K562 (cell line): Measurements from ENCODE around the gene C10orf90. TPM values are rescaled to one million over a fixed set of nuclear protein-coding genes. Genes with fewer than 3 reads are reported as not detected.
A peak's percentile ranks its signal among the peaks of the same experiment; 100 is the strongest.

Source experiments
- ATAC-seq: fragments of 200-7000 bp; cut with Tn5 transposase; 3 replicates; pipeline ENCODE4 v1.9.1; 2020; ENCODE audit warnings: moderate library complexity
- BruUV-seq: library from RNA; stranded (reverse); fragments of 400-500 nt; replicated peaks from 2 replicates; lab custom pipeline; 2021; lab: Mats Ljungman, UMichigan
- CTCF ChIA-PET: fragments of 300-600 bp; formaldehyde crosslinking; extraction: SDS; loops from one replicate; lab custom pipeline; 2021; ENCODE audit warnings: low intra/inter-chr PET ratio; lab: Yijun Ruan, JAX
- POLR2A ChIA-PET: fragments of 300-600, 350-650 bp; sonication (Branson Sonifier 250); formaldehyde crosslinking; extraction: SDS; loops from one replicate; lab custom pipeline; 2021; ENCODE audit warnings: antibody characterized with exemption, inconsistent platforms; lab: Yijun Ruan, JAX
- DNase-seq, 4 experiments: peaks; one replicate each; pipeline versions ENCODE4 v3.0.0 to v3.0.0-alpha.2; 2011 to 2018; ENCODE audit warnings: low spot score in 3 of 4, mixed read lengths in 3 of 4; ENCODE audit errors: extremely low read depth in 1 of 4
- FAIRE-seq: peaks from 2 replicates; lab custom pipeline; 2011; peaks lifted over from hg19 to GRCh38; lab: Jason Lieb, UNC
- H2AFZ ChIP-seq: 2 replicates; pipeline ENCODE4 v1.6.0; 2011; ENCODE audit warnings: low read depth, low read length, control low read depth, inconsistent platforms
- H3K27ac ChIP-seq: fragments of 200-600 bp; 3 replicates; pipeline ENCODE4 v1.8.0; 2011; ENCODE audit warnings: low read depth, mild to moderate bottlenecking, control low read depth, inconsistent platforms, low read length, moderate library complexity, mixed read lengths; ENCODE audit errors: extremely low read depth
- H3K27me3 ChIP-seq, 2 experiments: fragments of 300-600 bp in 1 of 2; 2 replicates in 1 of 2; 3 replicates in 1 of 2; pipeline versions ENCODE4 v1.6.0 to v1.8.0; 2011; ENCODE audit warnings: inconsistent platforms in 2 of 2, low read length in 2 of 2, mild to moderate bottlenecking in 1 of 2, mixed read lengths in 1 of 2, moderate library complexity in 1 of 2; ENCODE audit not compliant: control insufficient read depth in 2 of 2, insufficient read depth in 2 of 2
- H3K36me3 ChIP-seq: fragments of 300-600 bp; 3 replicates; pipeline ENCODE4 v1.8.0; 2011; ENCODE audit warnings: mild to moderate bottlenecking, low read length, inconsistent platforms; ENCODE audit not compliant: control insufficient read depth, insufficient read depth
- H3K4me1 ChIP-seq, 2 experiments: fragments of 200-600 bp in 1 of 2; replicated peaks in 1 of 2; 2 replicates in 1 of 2; 3 replicates in 1 of 2; pipeline versions ENCODE4 v1.5.1 to v1.8.0; 2011; ENCODE audit warnings: inconsistent platforms in 2 of 2, low read length in 2 of 2, mild to moderate bottlenecking in 1 of 2, mixed read lengths in 1 of 2, moderate library complexity in 1 of 2; ENCODE audit not compliant: control insufficient read depth in 2 of 2, insufficient read depth in 2 of 2
- H3K4me2 ChIP-seq: 2 replicates; pipeline ENCODE4 v1.6.1; 2011; ENCODE audit warnings: low read length, control low read depth, inconsistent platforms, mixed read lengths; ENCODE audit not compliant: insufficient read depth
- H3K4me3 ChIP-seq: fragments of 200-600 bp; sonication (generic), shearing (Covaris generic); 2 replicates; pipeline ENCODE4 v1.5.1; 2016; ENCODE audit warnings: control low read depth, inconsistent platforms
- H3K79me2 ChIP-seq: fragments of 200-600 bp; 3 replicates; pipeline ENCODE4 v1.8.0; 2011; ENCODE audit warnings: low read length, inconsistent platforms; ENCODE audit not compliant: control insufficient read depth, insufficient read depth
- H3K9ac ChIP-seq, 2 experiments: 2 replicates each; pipeline versions ENCODE4 v1.6.0 to v1.6.1; 2011; ENCODE audit warnings: low read depth in 2 of 2, low read length in 2 of 2, control low read depth in 1 of 2, inconsistent platforms in 1 of 2, mild to moderate bottlenecking in 1 of 2, mixed read lengths in 1 of 2; ENCODE audit not compliant: insufficient read depth in 1 of 2
- H3K9me1 ChIP-seq: one replicate; pipeline ENCODE4 v1.6.0; 2011; ENCODE audit warnings: inconsistent platforms, mild to moderate bottlenecking, low read length, moderate library complexity; ENCODE audit not compliant: control insufficient read depth, insufficient read depth
- H3K9me3 ChIP-seq: replicated peaks from 2 replicates; pipeline ENCODE4 v1.5.1; 2011; ENCODE audit warnings: low read depth, low read length, inconsistent platforms; ENCODE audit not compliant: control insufficient read depth, insufficient read depth
- H4K20me1 ChIP-seq: replicated peaks from 2 replicates; pipeline ENCODE4 v1.6.1; 2011; ENCODE audit warnings: low read length, inconsistent platforms, mixed read lengths; ENCODE audit not compliant: control insufficient read depth, insufficient read depth
- CTBP1 ChIP-seq: fragments of 450-650 bp; IDR thresholded peaks from 2 replicates; pipeline ENCODE4 v1.6.1; 2016; ENCODE audit warnings: borderline replicate concordance
- HBP1 ChIP-seq: fragments of 450-650 bp; formaldehyde crosslinking; IDR thresholded peaks from 2 replicates; pipeline ENCODE4 v1.4.0; 2022; ENCODE audit warnings: missing genetic modification characterization
- MITF ChIP-seq: IDR thresholded peaks from 2 replicates; pipeline ENCODE4 v1.6.1; 2014; ENCODE audit warnings: antibody characterized with exemption
- MNT ChIP-seq, 2 experiments: fragments of 450-650 bp; conservative IDR thresholded peaks; 2 replicates each; pipeline ENCODE4 v1.6.1; 2017; ENCODE audit warnings: mild to moderate bottlenecking in 2 of 2, moderate library complexity in 2 of 2
- NFIC ChIP-seq: fragments of 450-650 bp; IDR thresholded peaks from 2 replicates; pipeline ENCODE4 v1.6.1; 2017; ENCODE audit warnings: mild to moderate bottlenecking, inconsistent platforms
- RUNX1 ChIP-seq: sonication (generic); IDR thresholded peaks from 2 replicates; pipeline ENCODE4 v1.6.1; 2016; ENCODE audit warnings: antibody characterized with exemption, low read depth
- SREBF2 ChIP-seq: sonication (generic); formaldehyde crosslinking; IDR thresholded peaks from 2 replicates; pipeline ENCODE4 v1.4.0; 2020; ENCODE audit warnings: mild to moderate bottlenecking, missing genetic modification reagents
- STAT5A ChIP-seq: IDR thresholded peaks from 2 replicates; pipeline ENCODE4 v1.6.1; 2012; ENCODE audit warnings: low read length, inconsistent platforms, borderline replicate concordance
- THRA ChIP-seq: fragments of 450-650 bp; IDR thresholded peaks from 2 replicates; pipeline ENCODE4 v1.6.1; 2017; ENCODE audit warnings: mild to moderate bottlenecking, moderate library complexity
- ZNF239 ChIP-seq: fragments of 250-450 bp; sonication (Bioruptor Pico); IDR thresholded peaks from 2 replicates; pipeline ENCODE4 v1.4.0; 2020; ENCODE audit warnings: mild to moderate bottlenecking
- ZNF431 ChIP-seq: sonication (generic); formaldehyde crosslinking; IDR thresholded peaks from 2 replicates; pipeline ENCODE4 v1.8.0; 2022; ENCODE audit warnings: mild to moderate bottlenecking, missing genetic modification reagents
- WGBS: fragments of 100-300 bp; shearing (Covaris generic); methylation state at CpG from one replicate; pipeline ENCODE4 v1.1.6; 2016; ENCODE audit warnings: low coverage, mixed read lengths; ENCODE audit not compliant: insufficient coverage; ENCODE audit errors: missing lambda C conversion rate; 5-methylcytosine and 5-hydroxymethylcytosine counted together
- in situ Hi-C: fragments of 300-500 bp; cut with MboI; formaldehyde crosslinking; loops from 4 replicates; pipeline ENCODE4 v1.15.0; 2018; ENCODE audit warnings: inconsistent platforms, mixed read lengths
- intact Hi-C: fragments of 100-400 bp; cut with micrococcal nuclease; formaldehyde crosslinking; loops from 2 replicates; pipeline ENCODE4 v1.14.2; 2022
- polyA plus RNA-seq, 8 experiments: library from polyadenylated mRNA; depleted of rRNA in 4 of 8; stranded (reverse) in 5 of 8; unstranded in 3 of 8; fragments of >200 nt; fragmentation: Nextera tagmentation in 2 of 8; fragmentation: Illumina TruSeq in 1 of 8; extraction: Ambion mirVana in 2 of 8; extraction: Trizol in 1 of 8; gene quantifications; 2 replicates each; pipeline versions ENCODE4 v1.2.1 to v1.2.3, GENCODE V29; 2011 to 2014; ENCODE audit warnings: inconsistent platforms in 1 of 8, missing spikeins in 1 of 8
- total RNA-seq, 7 experiments: library from RNA; depleted of rRNA in 6 of 7; stranded (reverse); fragments of >200 nt in 6 of 7; fragmentation: Illumina TruSeq in 2 of 7; extraction: Trizol in 2 of 7; gene quantifications; 2 replicates each; pipeline versions ENCODE4 v1.2.1 to v1.2.3, GENCODE V29; 2011 to 2021; ENCODE audit warnings: low replicate concordance in 1 of 7

C10orf90 gene
- total and polyA plus RNA-seq, 9 of the 15 experiments (the other 6 are each of a cell fraction or from before 2014, with no cell fraction given): not detected

- WGBS: 8% methylated on average over 2 of the region's 2 CpGs
- Histone ChIP-seq H2AFZ (no peak overlapping the region), H3K9me3 (no peaks in the 10 kb centered on the region), H3K36me3 (no peaks in the 10 kb centered on the region), H3K79me2 (no peaks in the 10 kb centered on the region), H3K27me3 (no peaks in the 10 kb centered on the region), H4K20me1 (no peaks in the 10 kb centered on the region), H3K9ac (no peak overlapping the region), H3K4me1 (no peaks in the 10 kb centered on the region), H3K9me1 (no peaks in the 10 kb centered on the region), H3K4me3 (no peak overlapping the region), H3K4me2 (no peak overlapping the region), H3K27ac (no peak overlapping the region)
- no peak for ATAC-seq
- intact Hi-C loops (no loop called here), in situ Hi-C loops (no loop called here)
- CTCF ChIA-PET: no interaction called here
- FAIRE-seq: no peak
- TF ChIP-seq MNT (conservative IDR thresholded peaks at IDR 0.05): no peak
- TF ChIP-seq NFIC: peak; percentile 74
- TF ChIP-seq ZNF239 (CRISPR knock-in tag): no peak
- no peak for TF ChIP-seq STAT5A
- DNase-seq: no peak
- no TSS peak for BruUV-seq
- POLR2A ChIA-PET: no interaction called here
Measured at GRCh38 chr10:126430512-126430911, 240.0 kb downstream of the C10orf90 start.

GRCh38 chr10:126429275-126429674 lies 241.2 kb downstream of the C10orf90 start:
- ChIA-PET CTCF (no interaction called here), POLR2A (no interaction called here)
- no peaks in the 10 kb centered on the region for H3K36me3 ChIP-seq
- no peak overlapping the region for H2AFZ ChIP-seq
- H3K4me3 ChIP-seq: no peak overlapping the region
- ATAC-seq: no peak
- H4K20me1 ChIP-seq: no peaks in the 10 kb centered on the region
- no TSS peak for BruUV-seq
- no peak for DNase-seq
- no peaks in the 10 kb centered on the region for H3K9me3 ChIP-seq
- in situ Hi-C loops (no loop called here), intact Hi-C loops (no loop called here)
- no peak overlapping the region for H3K4me2 ChIP-seq
- no peaks in the 10 kb centered on the region for H3K9me1 ChIP-seq
- no peaks in the 10 kb centered on the region for H3K4me1 ChIP-seq
- H3K79me2 ChIP-seq: no peaks in the 10 kb centered on the region
- no peaks in the 10 kb centered on the region for H3K27me3 ChIP-seq
- FAIRE-seq: no peak
- H3K27ac ChIP-seq: no peak overlapping the region
- 0% methylated on average over 4 of the region's 4 CpGs for WGBS
- H3K9ac ChIP-seq: no peak overlapping the region
- TF ChIP-seq CTBP1 (no peak), MITF (no peak), ZNF431 (CRISPR knock-in tag) (no peak), THRA (no peak), HBP1 (CRISPR knock-in tag) (no peak), SREBF2 (no peak), RUNX1 (no peak)
